ENCODE results near the gene TTLL8.

TTLL8 gene

GRCh38 chr22:50045211-50046018 is 12.7 kb downstream of the TTLL8 start:
- no peak for DNase-seq (ENCODE audit: low read depth in 1 of 2, low spot score in 1 of 2)

GRCh38 chr22:50044485-50045118 is 13.5 kb downstream of the TTLL8 start:
- DNase-seq (ENCODE audit: low read depth in 1 of 2, low spot score in 1 of 2), result no peak

- DNase-seq (ENCODE audit: low read depth in 1 of 2, low spot score in 1 of 2), result no peak
Observed at GRCh38 chr22:50041361-50042065, 16.6 kb downstream of the TTLL8 start.

GRCh38 chr22:50040717-50041116 is 17.4 kb downstream of the TTLL8 start:
- no peak for DNase-seq (ENCODE audit: low read depth in 1 of 2, low spot score in 1 of 2)

GRCh38 chr22:50039669-50040443 is 18.2 kb downstream of the TTLL8 start:
- DNase-seq (ENCODE audit: low read depth in 1 of 2, low spot score in 1 of 2), result no peak

GRCh38 chr22:50035976-50036724 is 21.9 kb downstream of the TTLL8 start:
- no peak for DNase-seq (ENCODE audit: low read depth in 1 of 2, low spot score in 1 of 2)

GRCh38 chr22:50035131-50035881 is 22.8 kb downstream of the TTLL8 start:
- DNase-seq (ENCODE audit: low read depth in 1 of 2, low spot score in 1 of 2), result no peak

- no peak for DNase-seq (ENCODE audit: low read depth in 1 of 2, low spot score in 1 of 2)
Observed at GRCh38 chr22:50034126-50035081, 23.7 kb downstream of the TTLL8 start.

- no peak for DNase-seq (ENCODE audit: low read depth in 1 of 2, low spot score in 1 of 2)
Observed at GRCh38 chr22:50032941-50033601, 25.0 kb downstream of the TTLL8 start.

GRCh38 chr22:50032109-50032871 is 25.8 kb downstream of the TTLL8 start:
- DNase-seq (ENCODE audit: low read depth in 1 of 2, low spot score in 1 of 2), result no peak

- DNase-seq (ENCODE audit: low read depth in 1 of 2, low spot score in 1 of 2), result no peak
Observed at GRCh38 chr22:50031189-50032091, 26.7 kb downstream of the TTLL8 start.

GRCh38 chr22:50030297-50031188 is 27.6 kb downstream of the TTLL8 start:
- peak; percentile 59 to 77 for DNase-seq (ENCODE audit: low read depth in 1 of 2, low spot score in 1 of 2)

- DNase-seq (ENCODE audit: low read depth in 1 of 2, low spot score in 1 of 2), result peak in 1 of 2 donors; percentile 47
Observed at GRCh38 chr22:50027639-50028537, 30.2 kb downstream of the TTLL8 start.

- no peak for DNase-seq (ENCODE audit: low read depth in 1 of 2, low spot score in 1 of 2)
Observed at GRCh38 chr22:50025993-50026392, 32.1 kb downstream of the TTLL8 start.
